Epithelial cell of esophagus (primary cell): ENCODE data around the gene FGF3.

Source experiments
- DNase-seq: peaks from one replicate; pipeline ENCODE4 v3.0.0; 2010; ENCODE audit warnings: low read depth
- H3K4me3 ChIP-seq: 2 replicates; pipeline ENCODE4 v1.5.1; 2011; ENCODE audit warnings: mild to moderate bottlenecking, low read length, control low read depth
- CTCF ChIP-seq: IDR thresholded peaks from 2 replicates; pipeline ENCODE4 v1.5.1; 2011; ENCODE audit warnings: low read depth, mild to moderate bottlenecking, low read length, control low read depth, inconsistent platforms; ENCODE audit not compliant: insufficient read depth; ENCODE audit errors: missing control alignments

Gene FGF3

GRCh38 chr11:69812256-69812655 lies 7.0 kb downstream of the FGF3 start:
- no peak for DNase-seq
- no peak overlapping the region for H3K4me3 ChIP-seq
- TF ChIP-seq CTCF = no peak

- TF ChIP-seq CTCF = no peak
- H3K4me3 ChIP-seq = no peak overlapping the region
- no peak for DNase-seq
These were observed 7.8 kb downstream of the FGF3 start for GRCh38 chr11:69811431-69811830.

- no peak for TF ChIP-seq CTCF
- no peak for DNase-seq
- H3K4me3 ChIP-seq = no peak overlapping the region
These were observed 8.7 kb downstream of the FGF3 start for GRCh38 chr11:69810289-69811118.

GRCh38 chr11:69808667-69809086 lies 10.5 kb downstream of the FGF3 start:
- no peak overlapping the region for H3K4me3 ChIP-seq
- no peak for TF ChIP-seq CTCF
- no peak for DNase-seq

- no peak overlapping the region for H3K4me3 ChIP-seq
- DNase-seq = peak; percentile 33
- TF ChIP-seq CTCF = no peak
These were observed 12.0 kb downstream of the FGF3 start for GRCh38 chr11:69807106-69807815.

- no peak for TF ChIP-seq CTCF
- H3K4me3 ChIP-seq = no peak overlapping the region
- no peak for DNase-seq
These were observed 14.3 kb downstream of the FGF3 start for GRCh38 chr11:69804769-69805508.
